UCSD-AML1 (cell line): ENCODE measurements around the gene ECSCR.

Experiments used
- DNase-seq: peaks from one replicate; lab custom pipeline; 2025; ENCODE audit not compliant: unreplicated experiment; lab: John Stamatoyannopoulos, UW

ECSCR gene

DNA sequence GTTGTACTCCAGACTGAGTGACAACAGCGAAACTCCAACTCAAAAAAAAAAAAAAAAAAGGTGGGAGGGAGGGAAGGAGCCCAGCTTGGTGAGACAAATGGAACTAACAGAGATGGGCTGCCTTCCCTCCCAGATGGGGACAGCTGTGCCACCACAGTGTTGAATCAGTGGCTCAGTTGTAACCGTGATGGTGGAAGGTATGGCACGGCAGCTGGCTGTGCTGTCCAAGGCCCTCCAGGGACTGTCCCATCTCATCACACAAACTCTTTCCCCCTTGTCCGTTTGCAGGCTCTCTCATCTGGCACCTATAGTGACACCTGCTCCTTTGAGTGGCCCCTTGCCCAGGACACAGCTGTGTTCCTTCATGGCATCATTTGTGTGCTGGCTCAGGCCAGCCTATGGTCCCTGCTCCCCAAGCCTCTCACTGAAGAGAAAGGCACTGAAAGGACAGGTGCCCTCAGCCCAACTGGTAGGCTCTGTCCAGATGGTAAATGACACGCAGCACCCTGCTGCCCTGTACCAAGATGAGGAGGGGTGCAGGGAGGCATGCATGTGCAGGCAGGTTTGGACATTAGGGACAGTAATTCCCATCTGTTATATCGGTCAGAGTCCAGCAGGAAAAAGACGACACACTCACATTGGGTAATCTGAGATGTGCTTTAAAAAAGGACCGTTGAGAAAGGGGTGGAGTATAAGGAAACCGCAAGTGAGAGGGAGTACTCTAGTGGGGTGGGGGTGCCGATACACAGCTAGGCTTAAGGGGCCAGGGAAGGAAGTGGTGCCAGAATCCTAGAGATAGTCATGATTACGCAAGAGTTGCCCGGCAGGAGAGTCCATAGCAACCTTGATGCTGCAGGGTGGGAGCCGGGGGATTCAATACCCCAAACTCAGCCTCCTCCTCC, 12.6 kb upstream of the ECSCR start:
- peak; percentile 73 for DNase-seq

- DNase-seq: no peak
Observed at GRCh38 chr5:139473565-139473964, 11.0 kb upstream of the ECSCR start.

- DNase-seq: no peak
Observed at GRCh38 chr5:139473105-139473504, 10.6 kb upstream of the ECSCR start.

- no peak for DNase-seq
Observed at GRCh38 chr5:139472386-139473030, 10.0 kb upstream of the ECSCR start.

DNA sequence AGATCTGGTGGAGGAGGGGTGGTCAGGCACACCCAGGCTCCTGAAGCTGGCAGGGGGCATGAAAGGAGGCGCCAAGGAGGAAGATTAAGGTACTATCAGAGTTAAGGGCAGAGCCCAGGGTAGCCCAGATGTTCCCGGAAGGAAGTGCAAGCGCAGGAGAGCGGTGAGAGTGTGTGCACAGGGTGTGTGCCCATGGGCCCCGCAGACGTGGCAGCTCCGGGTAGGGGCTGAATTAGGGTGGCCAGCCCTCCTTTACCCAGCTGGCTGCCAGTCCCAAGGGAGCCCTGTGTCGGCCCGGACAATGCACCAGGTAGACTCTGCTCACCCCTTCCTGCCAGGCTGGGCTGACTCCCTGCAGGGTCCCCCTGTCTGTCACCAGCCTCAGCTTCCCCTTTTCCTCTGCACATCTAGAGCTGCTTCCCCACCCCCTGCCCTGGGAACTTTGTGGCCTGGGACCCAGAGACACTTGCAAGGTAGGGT, 8.3 kb upstream of the ECSCR start, which contains the start of gene SMIM33:
Gene SMIM33, plus strand, starts transcription at position 184 of the 480 bp plus-strand sequence. Its CDS starts 118 bp downstream, at position 302.
- peak; percentile 58 for DNase-seq

GRCh38 chr5:139468421-139468931, 5.9 kb upstream of the ECSCR start:
- DNase-seq: peak; percentile 59

- no peak for DNase-seq
Observed at GRCh38 chr5:139461698-139462097, 845 bp downstream of the ECSCR start.

GRCh38 chr5:139461176-139461575, 1.4 kb downstream of the ECSCR start:
- no peak for DNase-seq

DNA sequence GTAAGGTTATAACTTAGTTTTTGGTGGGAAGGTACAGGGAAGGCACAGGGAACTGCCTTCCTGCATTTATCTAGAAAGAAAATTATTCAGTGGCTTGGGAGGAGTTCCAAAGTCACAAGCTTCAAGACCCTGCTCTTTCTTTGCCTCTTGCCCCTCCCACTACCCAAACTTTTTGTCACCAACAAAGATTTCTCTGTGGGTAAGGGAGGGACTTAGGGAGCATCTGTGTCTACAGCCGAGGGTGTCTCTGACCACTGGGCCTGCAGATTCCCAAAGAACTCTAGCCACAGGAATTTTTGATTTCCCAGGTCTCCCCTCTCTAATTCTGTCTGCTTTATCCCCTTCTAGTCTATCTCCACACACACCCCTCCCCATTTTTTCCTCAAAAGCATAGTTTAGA, 2.1 kb downstream of the ECSCR start:
- DNase-seq: no peak

DNA sequence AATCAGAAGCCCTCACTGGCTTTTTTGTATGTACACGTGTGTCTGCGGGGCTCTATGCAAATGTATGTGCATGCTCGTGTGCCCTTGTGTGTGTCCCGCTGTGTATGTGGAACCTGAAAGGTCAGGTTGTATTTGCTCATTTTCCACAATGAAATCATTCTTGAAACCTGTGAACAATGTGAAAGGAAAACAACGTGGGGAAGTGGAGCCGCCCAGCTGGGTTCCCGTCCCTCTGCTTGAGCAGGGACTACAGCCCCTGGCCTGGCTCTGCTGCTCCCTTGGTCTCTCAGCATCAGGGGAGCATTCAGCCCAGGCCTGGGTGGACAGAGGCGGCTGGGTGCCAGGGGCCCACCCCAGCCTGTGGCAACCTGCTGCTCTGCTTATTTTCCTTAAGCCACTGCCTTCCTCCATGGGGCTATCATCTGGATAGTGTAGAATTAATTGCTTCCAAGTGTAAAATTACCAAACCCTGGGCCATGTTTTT, 3.0 kb downstream of the ECSCR start:
- no peak for DNase-seq

- peak; percentile 68 for DNase-seq
Observed at GRCh38 chr5:139458580-139459407, 3.7 kb downstream of the ECSCR start.

GRCh38 chr5:139457653-139458306, 4.8 kb downstream of the ECSCR start:
- DNase-seq: no peak

DNA sequence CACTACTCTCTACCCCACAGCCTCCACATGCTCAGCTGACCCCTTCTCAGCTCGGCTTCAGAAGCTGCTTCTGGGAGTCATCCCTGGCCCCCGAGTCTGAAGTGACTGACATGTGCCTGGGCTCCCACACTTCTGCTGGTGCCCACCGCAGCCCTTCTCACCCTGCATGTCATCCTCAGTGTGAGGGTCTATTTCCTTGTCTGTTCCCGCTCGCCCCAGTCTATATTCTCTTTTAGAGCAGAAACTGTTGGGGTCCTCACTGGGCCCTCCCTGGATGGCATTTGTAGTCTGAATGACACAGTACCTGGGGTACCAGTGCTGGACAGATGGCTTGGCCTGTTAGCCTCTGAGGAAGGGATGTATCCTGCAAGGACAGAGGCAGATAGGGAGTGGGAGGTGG, 5.3 kb downstream of the ECSCR start:
- DNase-seq: no peak

DNA sequence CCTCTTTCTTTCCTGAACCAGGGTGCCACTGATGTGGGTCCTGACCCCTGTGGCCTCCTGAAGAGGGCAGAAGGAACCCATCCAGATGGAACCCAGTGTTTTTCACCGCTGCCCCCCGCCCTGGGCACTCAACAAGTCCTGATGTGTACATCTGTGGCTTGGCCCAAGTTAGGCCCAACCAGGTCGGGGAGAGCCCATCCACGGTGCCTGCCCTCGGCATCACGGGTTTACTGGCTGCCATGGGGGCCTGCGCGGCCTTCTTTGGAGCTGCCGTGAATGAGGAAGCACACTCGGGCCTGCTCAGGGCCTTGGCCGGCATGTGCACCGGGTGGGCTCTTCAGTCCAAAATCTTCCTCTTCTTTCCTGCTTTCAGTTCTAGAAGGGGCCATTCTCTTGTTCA, 5.8 kb downstream of the ECSCR start:
- no peak for DNase-seq

DNA sequence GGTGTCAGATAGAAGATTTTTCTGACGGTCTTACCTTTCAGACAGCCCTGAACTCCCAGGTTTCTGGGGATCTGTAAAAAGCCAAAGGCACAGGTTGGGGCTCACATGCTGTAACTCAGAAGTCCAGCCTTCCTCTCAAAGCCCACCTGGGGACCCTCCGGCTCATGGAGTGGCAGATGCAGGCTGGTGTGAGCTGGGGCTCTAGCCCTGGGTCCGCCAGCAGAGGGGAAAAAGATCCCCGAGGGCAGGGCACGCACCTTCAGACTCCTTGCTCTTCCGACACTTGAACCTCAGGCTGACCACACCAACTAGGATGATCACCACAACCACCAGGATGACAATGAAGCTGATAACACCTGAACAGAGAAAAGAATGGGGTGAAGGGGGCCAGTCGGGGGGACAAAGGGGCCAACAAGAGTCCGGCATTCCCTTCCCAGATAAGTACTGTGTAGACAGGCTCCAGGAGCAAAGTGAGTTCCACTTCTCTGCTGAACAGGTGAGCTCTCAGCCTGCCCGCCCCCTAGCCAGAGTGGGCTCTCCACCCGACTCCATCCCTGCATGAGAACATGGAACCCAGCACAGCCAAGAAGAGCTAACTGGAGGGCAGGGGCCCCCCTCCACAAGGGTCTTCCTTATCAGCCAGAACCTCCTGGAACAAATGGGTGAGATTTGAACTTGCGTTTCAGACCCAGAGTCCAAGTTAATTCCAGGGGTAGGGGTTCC, 7.8 kb downstream of the ECSCR start:
- no peak for DNase-seq

DNA sequence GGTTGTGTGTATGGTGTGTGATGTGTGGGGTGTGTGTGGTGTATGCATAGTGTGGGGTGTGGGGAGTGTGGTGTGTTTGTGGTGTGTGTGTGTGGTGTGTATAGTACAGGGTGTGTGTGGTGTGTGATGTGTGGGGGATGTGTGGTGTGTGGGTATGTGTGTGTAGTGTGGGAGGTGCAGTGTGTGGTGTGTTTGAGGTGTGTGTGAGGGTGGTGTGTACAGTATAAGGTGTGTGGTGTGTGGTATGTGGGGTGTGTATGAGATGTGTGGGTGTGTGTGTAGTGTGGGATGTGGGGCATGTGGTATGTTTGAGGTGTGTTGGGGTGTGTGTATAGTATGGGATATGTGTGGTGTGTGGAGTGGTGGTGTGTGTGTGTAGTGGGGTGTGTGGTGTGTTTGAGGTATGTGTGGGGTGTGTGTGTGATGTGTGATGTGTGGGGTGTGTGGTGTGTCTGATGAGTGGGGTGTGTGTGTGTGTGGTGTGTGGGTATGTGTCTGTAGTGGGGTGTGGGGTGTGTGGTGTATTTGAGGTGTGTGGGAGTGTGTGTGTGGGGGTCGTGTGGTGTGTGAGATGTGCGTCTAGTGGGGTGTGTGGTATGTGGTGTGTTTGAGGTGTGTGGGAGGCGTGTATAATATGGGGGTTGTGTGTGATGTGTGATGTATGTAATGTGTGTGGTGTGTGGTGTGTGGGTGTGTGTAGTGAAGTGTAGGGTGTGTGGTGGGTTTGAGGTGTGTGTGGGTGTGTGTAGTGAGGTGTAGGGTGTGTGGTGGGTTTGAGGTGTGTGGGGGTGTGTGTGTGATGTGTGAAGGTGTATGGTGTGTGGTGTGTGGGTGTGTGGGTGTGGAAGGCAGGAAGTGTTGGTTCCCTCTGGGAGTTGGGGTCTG, 8.6 kb downstream of the ECSCR start:
- no peak for DNase-seq

DNA sequence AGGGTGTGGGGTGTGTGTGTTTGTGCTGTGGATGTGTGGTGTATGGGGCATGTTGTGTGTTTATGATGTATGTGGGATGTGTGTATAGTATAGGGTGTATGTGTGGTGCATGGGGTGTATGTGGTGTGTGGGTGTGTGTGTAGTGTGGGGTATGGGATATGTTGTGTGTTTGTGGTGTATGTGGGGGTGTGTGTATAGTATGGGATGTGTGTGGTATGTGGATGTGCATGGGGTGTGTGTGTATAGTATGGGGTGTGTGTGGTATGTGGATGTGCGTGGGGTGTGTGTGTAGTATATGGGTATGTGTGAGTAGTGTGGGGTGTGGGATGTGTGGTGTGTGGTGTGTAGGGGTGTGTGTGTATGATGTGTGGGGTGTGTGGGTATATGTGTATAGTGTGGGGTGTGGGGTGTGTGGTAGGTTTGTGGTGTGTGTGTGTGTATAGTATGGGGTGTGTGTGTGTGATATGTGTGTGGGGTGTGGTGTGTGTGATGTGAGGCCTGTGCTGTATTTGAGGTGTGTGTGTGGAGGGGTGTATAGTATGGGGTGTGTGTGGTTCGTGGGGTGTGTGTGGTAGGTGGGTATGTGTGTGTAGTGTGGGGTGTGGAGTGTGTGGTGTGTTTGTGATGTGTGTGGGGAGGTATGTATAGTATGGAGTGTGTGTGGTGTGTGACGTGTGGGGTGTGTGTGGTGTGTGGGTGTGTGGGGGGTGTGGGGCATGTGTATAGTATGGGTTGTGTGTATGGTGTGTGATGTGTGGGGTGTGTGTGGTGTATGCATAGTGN, 10.5 kb downstream of the ECSCR start:
- DNase-seq: no peak

DNA sequence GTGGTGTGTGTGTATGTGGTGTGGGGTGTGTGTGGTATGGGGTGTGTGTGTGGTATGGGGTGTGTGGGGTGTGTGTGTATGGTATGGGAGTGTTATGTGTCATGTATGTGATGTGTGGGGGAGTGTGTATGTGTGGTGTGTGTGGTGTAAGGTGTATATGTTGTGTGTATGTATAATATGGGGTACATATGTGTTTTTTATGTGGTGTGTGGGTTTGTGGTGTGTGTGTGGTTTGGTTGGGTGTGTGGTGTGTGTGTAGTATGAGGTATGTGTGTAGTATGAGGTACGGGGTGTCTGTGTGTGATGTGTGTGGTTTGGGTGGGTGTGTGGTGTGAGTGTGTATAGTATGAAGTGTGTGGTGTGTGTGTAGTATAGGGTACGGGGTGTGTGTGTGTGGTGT, 11.4 kb downstream of the ECSCR start:
- DNase-seq: no peak
